GM18511 (cell line): ENCODE results near the gene EIF1B.
"Not testable (repeated sequence)": the region's sequence is repeated elsewhere in the genome, so short reads cannot be mapped to it uniquely, and the experiment has no call there.

Experiments used
- ATAC-seq: cut with Tn5 transposase; IDR thresholded peaks from one replicate; pipeline ENCODE4 v1.9.1; 2021; ENCODE audit warnings: mild to moderate bottlenecking, moderate library complexity; ENCODE audit not compliant: unreplicated experiment

The EIF1B gene

DNA sequence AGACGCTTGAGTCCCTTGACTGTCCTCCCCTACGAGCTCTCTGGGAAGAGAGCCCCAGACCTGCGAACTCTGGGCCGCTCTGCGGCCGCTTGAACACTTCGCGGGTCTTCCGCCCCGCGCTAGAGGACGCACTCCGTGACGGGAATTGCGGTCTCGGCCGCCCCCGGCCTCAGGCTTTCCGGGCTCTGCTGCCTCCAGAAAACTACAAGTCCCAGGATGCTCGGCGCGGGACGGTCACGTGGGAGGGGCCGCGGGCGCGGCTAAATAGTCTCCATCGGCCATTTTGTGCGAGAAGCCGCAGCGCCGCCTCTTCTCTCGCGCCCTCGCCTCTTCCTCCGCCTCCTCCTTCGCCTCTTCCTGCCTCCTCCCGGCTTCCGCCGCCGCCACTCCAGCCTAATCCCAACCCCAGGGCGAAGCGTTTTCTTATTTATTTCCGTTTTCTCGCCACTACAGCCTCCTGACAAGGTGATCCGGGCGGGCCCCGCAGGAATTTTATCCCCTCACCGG, at the start of gene EIF1B:
Gene EIF1B (plus strand): TSS at position 290 of the 507 bp plus-strand sequence. CDS start 235 bp downstream, outside the sequence.
- peak; percentile 94 for ATAC-seq

GRCh38 chr3:40262331-40262730, 47.2 kb upstream of the EIF1B start:
- no peak for ATAC-seq

- ATAC-seq = no peak
Observed at GRCh38 chr3:40264451-40264850, 45.1 kb upstream of the EIF1B start.

DNA sequence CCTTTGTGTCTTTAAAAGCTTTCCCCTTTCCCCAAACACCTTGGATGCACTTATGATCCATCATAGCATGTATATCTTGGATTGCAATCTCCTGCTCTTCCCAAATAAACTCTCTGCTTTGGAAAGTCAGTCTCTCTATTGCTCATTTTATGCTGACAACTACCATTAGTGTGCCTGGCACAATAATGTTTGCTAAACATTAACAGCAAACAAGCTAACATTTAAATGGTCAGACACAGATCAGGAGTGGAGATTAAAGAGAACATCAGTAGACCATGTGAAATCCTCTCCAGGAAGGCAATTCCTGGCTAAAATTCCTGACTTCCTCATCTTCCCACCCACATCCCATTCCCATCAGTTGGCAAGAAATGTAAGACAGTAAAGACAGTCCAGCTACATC, 44.3 kb upstream of the EIF1B start:
- no peak for ATAC-seq

GRCh38 chr3:40267937-40268724, 41.4 kb upstream of the EIF1B start:
- ATAC-seq = no peak

GRCh38 chr3:40268802-40269524, 40.5 kb upstream of the EIF1B start:
- ATAC-seq = no peak

GRCh38 chr3:40278791-40279190, 30.7 kb upstream of the EIF1B start:
- ATAC-seq = no peak

DNA sequence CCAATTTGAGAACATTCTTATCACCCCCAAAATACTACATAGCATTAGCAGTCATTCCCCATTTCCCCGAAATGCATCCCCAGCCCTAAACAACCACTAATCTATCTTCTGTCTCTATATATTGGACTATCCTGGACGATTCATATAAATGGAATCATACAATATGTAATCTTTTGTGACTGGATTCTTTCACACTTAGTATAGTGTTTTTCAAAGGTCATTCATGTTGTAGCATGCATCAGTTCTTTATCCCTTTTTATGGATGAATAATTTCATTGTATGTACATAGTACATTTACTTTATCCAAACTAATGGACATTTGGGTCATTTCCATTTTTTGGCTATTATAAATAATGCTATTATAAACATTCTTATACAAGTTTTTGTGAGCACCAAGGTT, 27.5 kb upstream of the EIF1B start:
- no peak for ATAC-seq

GRCh38 chr3:40283057-40283456, 26.4 kb upstream of the EIF1B start:
- not testable (repeated sequence) for ATAC-seq

DNA sequence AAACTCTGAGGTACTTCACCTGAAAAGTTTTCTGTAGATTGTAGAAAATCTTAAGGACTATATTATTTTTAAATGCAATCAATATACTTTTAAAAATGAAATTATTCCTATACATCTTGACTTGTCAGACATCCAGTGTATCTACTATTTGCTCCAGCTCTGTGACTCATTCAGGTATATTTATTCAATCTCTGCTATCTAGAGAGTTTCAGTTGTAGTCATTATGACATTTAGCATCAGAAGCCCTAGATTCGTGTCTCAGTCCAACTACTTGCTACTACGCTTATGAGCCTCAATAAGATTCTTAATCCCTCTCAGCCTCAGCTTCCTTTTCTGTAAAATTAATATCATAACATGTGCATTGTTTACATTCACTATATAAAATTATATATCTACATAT, 22.3 kb upstream of the EIF1B start:
- no peak for ATAC-seq

DNA sequence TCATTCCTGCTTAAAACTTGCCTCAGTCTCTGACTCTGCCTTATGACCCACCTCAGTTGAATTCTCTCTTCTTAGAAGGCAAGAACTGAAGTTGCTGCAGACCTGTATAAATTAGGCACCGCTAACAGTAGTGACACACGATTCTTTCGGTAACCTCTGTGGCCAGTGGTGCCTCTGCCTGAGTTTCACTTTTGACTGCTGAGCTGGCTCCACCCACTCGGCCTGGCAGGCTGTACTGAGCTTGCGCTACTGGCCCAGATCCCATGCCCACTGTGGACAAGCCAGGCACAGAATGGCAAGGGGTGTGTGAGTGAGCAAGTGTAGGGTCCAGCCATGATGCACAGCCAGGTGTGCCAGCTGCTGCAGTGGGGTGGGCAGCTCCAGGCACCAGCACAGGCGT, 19.1 kb upstream of the EIF1B start:
- ATAC-seq = no peak

GRCh38 chr3:40291471-40291870, 18.0 kb upstream of the EIF1B start:
- ATAC-seq = no peak

GRCh38 chr3:40292637-40293349, 16.7 kb upstream of the EIF1B start:
- no peak for ATAC-seq

GRCh38 chr3:40294434-40294833, 15.1 kb upstream of the EIF1B start:
- ATAC-seq = no peak

GRCh38 chr3:40298075-40298474, 11.4 kb upstream of the EIF1B start:
- no peak for ATAC-seq

GRCh38 chr3:40299130-40299720, 10.3 kb upstream of the EIF1B start:
- no peak for ATAC-seq

DNA sequence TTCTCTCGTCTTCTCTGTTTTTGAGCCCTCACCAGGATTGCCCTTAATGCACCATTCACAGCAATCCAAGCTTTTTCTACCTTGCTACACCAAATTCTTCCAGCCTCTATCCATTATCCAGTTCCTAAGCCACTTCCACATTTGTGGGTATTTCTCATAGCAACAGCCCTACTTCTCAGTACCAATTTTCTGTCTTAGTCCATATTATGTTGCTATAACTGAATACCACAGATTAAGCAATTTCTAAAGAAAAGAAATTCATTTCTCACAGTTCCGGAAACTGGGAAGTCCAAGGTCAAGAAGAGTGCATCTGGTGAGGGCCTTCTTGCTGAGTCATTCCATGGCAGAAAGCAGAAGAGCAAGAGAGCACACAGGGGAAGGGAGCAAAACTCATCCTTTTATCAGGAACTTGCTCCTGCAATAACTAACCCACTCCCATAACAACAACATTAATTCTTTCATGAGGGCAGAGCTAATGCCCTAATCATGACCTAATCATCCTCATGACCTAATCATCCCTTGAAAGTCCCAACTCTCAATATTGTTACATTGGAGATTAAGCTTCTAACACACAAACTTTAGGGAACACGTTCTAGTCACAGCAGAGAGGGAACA, 9.7 kb upstream of the EIF1B start:
- ATAC-seq = no peak

GRCh38 chr3:40302784-40303183, 6.7 kb upstream of the EIF1B start:
- no peak for ATAC-seq

- no peak for ATAC-seq
Observed at GRCh38 chr3:40304352-40304751, 5.2 kb upstream of the EIF1B start.

DNA sequence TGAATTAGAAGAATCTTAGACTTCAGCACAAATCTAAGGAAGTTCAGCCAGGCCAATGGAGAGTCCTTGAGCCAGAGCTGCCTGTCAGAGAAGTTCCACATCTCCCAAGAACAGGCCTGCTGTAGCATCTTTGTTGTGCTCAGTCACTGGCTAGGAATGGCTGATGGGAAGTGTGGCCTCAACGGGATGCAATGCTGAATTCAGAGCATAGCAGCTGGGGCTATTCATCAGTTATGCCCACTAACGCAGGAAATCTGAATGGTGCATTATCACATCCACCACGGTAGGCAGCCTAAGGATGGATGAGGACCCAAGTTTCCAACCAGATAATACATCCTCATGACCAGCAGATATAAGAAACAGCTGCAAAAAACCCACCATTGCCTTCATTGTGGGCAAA, 3.2 kb upstream of the EIF1B start:
- ATAC-seq = no peak

- no peak for ATAC-seq
Observed at GRCh38 chr3:40307176-40307575, 2.3 kb upstream of the EIF1B start.
